Left ventricle myocardium inferior (tissue), 1 donor: ENCODE measurements around the gene RASGRP3. TPM values are rescaled to one million over a fixed set of nuclear protein-coding genes. Genes with fewer than 3 reads are reported as not detected.

Experiments
- DNase-seq: peaks from one replicate; pipeline ENCODE4 v3.0.0-alpha.2; 2020
- H3K27ac ChIP-seq: fragments of 200-600 bp; replicated peaks from 2 replicates; pipeline ENCODE4 v1.8.0; 2021
- H3K27me3 ChIP-seq: fragments of 200-600 bp; 2 replicates; pipeline ENCODE4 v1.8.0; 2021; ENCODE audit warnings: low read depth
- H3K36me3 ChIP-seq: fragments of 200-600 bp; 2 replicates; pipeline ENCODE4 v1.8.0; 2021
- H3K4me1 ChIP-seq: fragments of 200-600 bp; 2 replicates; pipeline ENCODE4 v1.8.0; 2021
- H3K4me3 ChIP-seq: fragments of 200-600 bp; 2 replicates; pipeline ENCODE4 v1.8.0; 2021; ENCODE audit warnings: mild to moderate bottlenecking, moderate library complexity
- H3K9me3 ChIP-seq: fragments of 200-600 bp; replicated peaks from 2 replicates; pipeline ENCODE4 v1.8.0; 2021
- CTCF ChIP-seq: fragments of 200-600 bp; IDR thresholded peaks from 2 replicates; pipeline ENCODE4 v1.8.0; 2021; ENCODE audit warnings: antibody characterized with exemption, mild to moderate bottlenecking, borderline replicate concordance
- intact Hi-C: fragments of 100-400 bp; cut with micrococcal nuclease; formaldehyde crosslinking; loops from one replicate; pipeline ENCODE4 v1.11.0; 2022
- total RNA-seq: library from RNA; stranded (reverse); fragmentation: NEBNext Ultra II Directional; extraction: Animal tissue kit (Norgen Biotek cat#: 25700); gene quantifications from one replicate; pipeline ENCODE4 v1.2.1, GENCODE V29; 2021
- donor health status: DM: no; HTN: yes; CAD: no; lungs with severe emphysema.

Gene RASGRP3
- total RNA-seq, 1 donor from 2014 or later = 69.2 TPM

DNA sequence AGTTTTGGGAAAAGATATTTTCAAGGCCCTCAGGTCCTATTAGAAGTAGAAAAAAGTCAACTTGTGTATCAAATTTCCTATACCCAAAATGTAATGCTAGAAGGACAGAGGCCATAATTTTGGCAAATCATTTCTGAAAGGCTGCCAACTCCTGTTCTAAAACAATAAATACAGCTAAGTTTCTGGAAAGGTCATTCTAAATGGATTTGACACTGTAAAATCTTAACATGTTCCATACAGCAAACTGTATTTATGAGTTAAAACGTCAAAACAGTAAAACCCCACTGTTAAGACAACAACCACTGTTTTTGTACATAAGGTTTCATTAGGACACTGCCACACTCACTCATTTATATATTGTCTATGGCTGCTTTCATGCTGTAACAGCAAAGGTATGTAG is 113.0 kb downstream of the RASGRP3 start:
- peaks cover 79% of the 10 kb centered on the region for H3K36me3 ChIP-seq
- no peaks in the 10 kb centered on the region for H3K9me3 ChIP-seq
- H3K27ac ChIP-seq = peak overlapping the region; percentile 37
- H3K27me3 ChIP-seq = no peaks in the 10 kb centered on the region
- peaks cover 68% of the 10 kb centered on the region for H3K4me1 ChIP-seq
- intact Hi-C loops = loop anchor here (10.0 kb wide), 2 partner anchors 185 to 645 kb away; partner anchors contain the start of gene LTBP1
- TF ChIP-seq CTCF = no peak
- H3K4me3 ChIP-seq = no peak overlapping the region
- no peak for DNase-seq

- Histone ChIP-seq H3K4me3 (no peak overlapping the region), H3K27ac (no peak overlapping the region), H3K27me3 (no peaks in the 10 kb centered on the region), H3K4me1 (peaks cover 74% of the 10 kb centered on the region), H3K36me3 (peaks cover 45% of the 10 kb centered on the region), H3K9me3 (no peaks in the 10 kb centered on the region)
- no peak for DNase-seq
- intact Hi-C loops = no loop called here
- TF ChIP-seq CTCF = no peak
Observed at GRCh38 chr2:33595385-33595784, 118.9 kb downstream of the RASGRP3 start.

GRCh38 chr2:33597026-33597425 is 120.6 kb downstream of the RASGRP3 start:
- no peak overlapping the region for H3K4me3 ChIP-seq
- H3K36me3 ChIP-seq = peaks cover 31% of the 10 kb centered on the region
- H3K9me3 ChIP-seq = no peaks in the 10 kb centered on the region
- intact Hi-C loops = no loop called here
- peaks cover 65% of the 10 kb centered on the region for H3K4me1 ChIP-seq
- H3K27me3 ChIP-seq = no peaks in the 10 kb centered on the region
- no peak for DNase-seq
- H3K27ac ChIP-seq = no peak overlapping the region
- no peak for TF ChIP-seq CTCF

DNA sequence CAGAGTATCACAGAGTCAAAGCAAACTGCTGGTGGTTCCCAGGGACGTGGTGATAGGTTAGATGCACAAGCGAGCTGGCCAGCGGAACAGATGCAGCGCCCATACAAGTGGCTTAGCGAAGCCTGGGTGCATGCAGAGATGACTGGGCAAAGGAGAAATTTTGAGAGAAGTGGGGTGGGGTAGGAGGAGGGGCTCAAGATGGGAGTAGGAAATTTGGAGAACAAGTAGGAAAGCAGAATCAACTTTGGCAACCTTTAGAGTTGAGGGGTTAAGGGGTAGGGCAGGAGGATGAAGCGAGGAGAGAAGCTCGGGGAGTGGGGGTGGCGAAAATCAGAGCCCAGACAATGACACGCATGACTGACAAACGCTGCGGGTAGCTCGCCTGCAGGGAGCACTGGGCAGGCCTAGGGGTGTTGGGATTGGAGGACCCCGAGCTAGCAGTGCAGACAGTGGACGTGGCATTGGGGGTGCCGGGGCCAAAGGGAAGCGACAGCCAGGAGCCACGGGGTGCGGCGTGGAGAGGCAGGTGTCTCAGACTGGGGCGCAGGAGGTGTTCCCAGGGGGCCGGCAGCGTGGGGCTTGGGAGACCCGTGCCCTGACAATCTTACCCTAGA is 122.2 kb downstream of the RASGRP3 start:
- intact Hi-C loops = no loop called here

GRCh38 chr2:33599175-33599942 is 122.9 kb downstream of the RASGRP3 start, which contains the start of gene FAM98A:
FAM98A (minus strand) TSS chr2:33599299; CDS start chr2:33599221, 78 bp downstream.
- Histone ChIP-seq H3K9me3 (no peaks in the 10 kb centered on the region), H3K4me3 (peak within 1 kb of the TSS; percentile 99), H3K4me1 (peaks cover 48% of the 10 kb centered on the region), H3K27me3 (no peaks in the 10 kb centered on the region), H3K36me3 (peaks cover 10% of the 10 kb centered on the region), H3K27ac (peak within 1 kb of the TSS; percentile 94)
- intact Hi-C loops = no loop called here
- TF ChIP-seq CTCF = peak; percentile 25
- DNase-seq = peak; percentile 99

More for the DNA sequence above, 122.2 kb downstream of the RASGRP3 start:
- peak overlapping the region; percentile 99 for H3K4me3 ChIP-seq
- no peaks in the 10 kb centered on the region for H3K9me3 ChIP-seq
- DNase-seq = no peak
- peaks cover 16% of the 10 kb centered on the region for H3K36me3 ChIP-seq
- H3K27me3 ChIP-seq = no peaks in the 10 kb centered on the region
- peak overlapping the region; percentile 94 for H3K27ac ChIP-seq
- no peak for TF ChIP-seq CTCF
- peaks cover 53% of the 10 kb centered on the region for H3K4me1 ChIP-seq
